OCI-LY7 (cell line): ENCODE data around the gene CHAF1A. TPM values are rescaled to one million over a fixed set of nuclear protein-coding genes. Genes with fewer than 3 reads are reported as not detected.

Experiments
- BruUV-seq: library from RNA; stranded (reverse); fragments of 400-500 nt; replicated peaks from 2 replicates; lab custom pipeline; 2021; lab: Mats Ljungman, UMichigan
- CTCF ChIA-PET: fragments of 300-600 bp; sonication (Branson Sonifier 250); formaldehyde crosslinking; loops from one replicate; lab custom pipeline; 2022; ENCODE audit warnings: antibody characterized with exemption; ENCODE audit not compliant: unreplicated experiment; lab: Charles Lee
- POLR2A ChIA-PET: fragments of 300-600 bp; sonication (Branson Sonifier 250); formaldehyde crosslinking; loops from one replicate; lab custom pipeline; 2022; ENCODE audit warnings: antibody characterized with exemption; lab: Charles Lee
- DNase-seq: peaks from one replicate; pipeline ENCODE4 v3.0.0-alpha.2; 2015; ENCODE audit warnings: low spot score
- H2AFZ ChIP-seq: fragments of 200-600 bp; sonication (generic), shearing (Covaris generic); 2 replicates; pipeline ENCODE4 v1.6.1; 2014; ENCODE audit warnings: mild to moderate bottlenecking, antibody characterized with exemption, low read length, moderate library complexity
- H3K27ac ChIP-seq: fragments of 200-600 bp; sonication (generic); 2 replicates; pipeline ENCODE4 v1.5.1; 2014; ENCODE audit warnings: mixed run types, low read depth, mild to moderate bottlenecking, moderate library complexity, low read length, inconsistent platforms; ENCODE audit not compliant: poor library complexity, severe bottlenecking
- H3K36me3 ChIP-seq: fragments of 200-600 bp; sonication (generic); 2 replicates; pipeline ENCODE4 v1.6.1; 2014; ENCODE audit warnings: mild to moderate bottlenecking, antibody characterized with exemption, low read length, moderate library complexity, mixed read lengths; ENCODE audit not compliant: insufficient read depth
- H3K4me1 ChIP-seq: fragments of 200-600 bp; sonication (generic); 2 replicates; pipeline ENCODE4 v1.5.1; 2014; ENCODE audit warnings: mild to moderate bottlenecking, low read length; ENCODE audit not compliant: insufficient read depth, poor library complexity, severe bottlenecking
- H3K4me2 ChIP-seq: fragments of 200-600 bp; sonication (generic); 2 replicates; pipeline ENCODE4 v1.6.1; 2014; ENCODE audit warnings: mild to moderate bottlenecking, low read length
- H3K4me3 ChIP-seq: fragments of 200-600 bp; sonication (generic); 2 replicates; pipeline ENCODE4 v1.5.1; 2014; ENCODE audit warnings: mild to moderate bottlenecking, low read depth, low read length; ENCODE audit not compliant: poor library complexity, severe bottlenecking
- H3K79me2 ChIP-seq: fragments of 200-600 bp; sonication (generic); 2 replicates; pipeline ENCODE4 v1.6.1; 2016; ENCODE audit warnings: low read depth, mild to moderate bottlenecking, low read length, moderate library complexity, mixed read lengths; ENCODE audit not compliant: insufficient read depth
- H3K9me2 ChIP-seq: fragments of 200-600 bp; sonication (generic); 2 replicates; pipeline ENCODE4 v1.6.1; 2016; ENCODE audit warnings: mild to moderate bottlenecking, low read length, mixed read lengths; ENCODE audit not compliant: insufficient read depth
- H3K9me3 ChIP-seq: fragments of 200-600 bp; sonication (generic); 2 replicates; pipeline ENCODE4 v1.6.1; 2014; ENCODE audit warnings: mild to moderate bottlenecking, mixed run types, low read length, mixed read lengths
- H4K20me1 ChIP-seq: fragments of 200-600 bp; sonication (generic); 2 replicates; pipeline ENCODE4 v1.6.1; 2014; ENCODE audit warnings: mild to moderate bottlenecking, antibody characterized with exemption, low read length, moderate library complexity, mixed read lengths; ENCODE audit not compliant: insufficient read depth
- CTCF ChIP-seq: fragments of 200-600 bp; sonication (generic); conservative IDR thresholded peaks from 2 replicates; pipeline ENCODE4 v1.5.1; 2014; ENCODE audit warnings: mild to moderate bottlenecking, antibody characterized with exemption, low read length, moderate library complexity, mixed read lengths
- EZH2phosphoT487 ChIP-seq: fragments of 200-600 bp; sonication (generic); IDR thresholded peaks from 2 replicates; pipeline ENCODE4 v1.6.1; 2018; ENCODE audit warnings: low read depth, borderline replicate concordance, mild to moderate bottlenecking, mixed run types, antibody characterized with exemption, low read length, moderate library complexity, mixed read lengths
- intact Hi-C: fragments of 100-400 bp; cut with micrococcal nuclease; formaldehyde crosslinking; loops from one replicate; pipeline ENCODE4 v1.10.0; 2022; ENCODE audit not compliant: unreplicated experiment
- total RNA-seq, 2 experiments: library from RNA; depleted of rRNA in 1 of 2; stranded (reverse); fragments of >200 nt in 1 of 2; shearing (Covaris generic) in 1 of 2; gene quantifications; 2 replicates each; pipeline ENCODE4 v1.2.3, GENCODE V29; 2014 to 2022

The CHAF1A gene
- total RNA-seq, 2 experiments from 2014 or later: 107 to 119 TPM

DNA sequence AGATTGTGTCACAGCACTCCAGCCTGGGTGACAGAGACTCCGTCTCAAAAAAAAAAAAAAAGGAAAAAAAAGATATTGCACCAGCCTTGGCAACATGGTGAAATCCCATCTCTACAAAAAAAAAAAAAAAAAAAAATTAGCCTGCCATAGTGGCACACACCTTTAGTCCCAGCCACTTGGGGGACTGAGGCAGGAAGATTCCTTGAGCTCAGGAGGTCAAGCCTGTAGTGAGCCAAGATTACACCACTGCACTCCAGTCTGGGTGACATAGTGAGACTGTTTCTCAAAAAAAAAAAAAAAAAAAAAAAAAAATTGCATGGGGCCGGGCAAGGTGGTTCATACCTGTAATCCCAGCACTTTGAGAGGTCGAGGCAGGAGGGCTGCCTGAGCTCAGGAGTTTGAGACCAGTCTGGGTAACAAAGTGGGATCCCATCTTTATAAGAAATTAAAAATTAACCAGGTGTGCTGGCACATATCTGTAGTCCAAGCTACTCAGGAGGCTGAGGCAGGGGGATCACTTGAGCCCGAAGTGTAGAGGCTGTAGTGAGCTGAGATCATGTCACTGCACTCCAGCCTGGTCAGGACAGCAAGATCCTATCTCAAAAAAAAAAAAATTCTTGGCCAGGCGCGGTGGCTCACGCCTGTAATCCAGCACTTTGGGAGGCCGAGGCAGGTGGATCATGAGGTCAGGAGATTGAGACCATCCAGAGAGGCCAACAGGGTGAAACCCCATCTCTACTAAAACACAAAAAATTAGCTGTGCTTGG lies 62.6 kb downstream of the CHAF1A start:
- H3K36me3 ChIP-seq: no peaks in the 10 kb centered on the region
- H3K9me3 ChIP-seq: no peaks in the 10 kb centered on the region
- H4K20me1 ChIP-seq: no peaks in the 10 kb centered on the region
- peaks cover 2% of the 10 kb centered on the region for H3K4me1 ChIP-seq
- DNase-seq: no peak
- ChIA-PET CTCF (no interaction called here), POLR2A (no interaction called here)
- no peak overlapping the region for H2AFZ ChIP-seq
- intact Hi-C loops: no loop called here
- TF ChIP-seq CTCF (no peak), EZH2phosphoT487 (no peak)
- H3K4me3 ChIP-seq: no peak overlapping the region
- no TSS peak for BruUV-seq
- H3K9me2 ChIP-seq: no peaks in the 10 kb centered on the region
- no peak overlapping the region for H3K4me2 ChIP-seq
- no peaks in the 10 kb centered on the region for H3K79me2 ChIP-seq
- H3K27ac ChIP-seq: no peak overlapping the region

DNA sequence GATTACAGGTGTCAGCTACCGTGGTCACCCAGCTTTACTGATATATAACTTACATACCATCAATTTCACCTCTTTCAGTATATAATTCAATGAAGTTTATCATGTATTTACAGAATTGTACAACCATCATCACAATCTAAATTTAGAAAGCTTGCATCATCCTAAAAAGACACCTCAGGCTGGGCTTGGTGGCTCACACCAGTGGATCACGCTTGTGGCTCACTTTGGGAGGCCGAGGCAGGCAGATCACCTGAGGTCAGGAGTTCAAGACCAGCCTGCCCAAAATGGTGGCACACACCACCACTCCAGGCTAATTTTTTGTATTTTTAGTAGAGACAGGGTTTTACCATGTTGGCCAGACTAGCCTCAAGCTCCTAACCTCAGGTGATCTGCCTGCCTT lies 65.4 kb downstream of the CHAF1A start:
- Histone ChIP-seq H4K20me1 (no peaks in the 10 kb centered on the region), H3K4me1 (peaks cover 8% of the 10 kb centered on the region), H3K36me3 (no peaks in the 10 kb centered on the region), H3K4me3 (no peak overlapping the region), H3K9me2 (no peaks in the 10 kb centered on the region), H3K9me3 (no peaks in the 10 kb centered on the region), H3K79me2 (peaks cover 5% of the 10 kb centered on the region), H3K4me2 (no peak overlapping the region), H2AFZ (no peak overlapping the region), H3K27ac (no peak overlapping the region)
- TF ChIP-seq EZH2phosphoT487 (no peak), CTCF (no peak)
- ChIA-PET CTCF (no interaction called here), POLR2A (interaction anchor here (0.6 kb wide), 1 partner anchor 140 kb away, joined by 3 read pairs; no protein-coding TSS in a partner anchor)
- DNase-seq: no peak
- no TSS peak for BruUV-seq
- intact Hi-C loops: no loop called here
